Progenitor cell of endocrine pancreas (in vitro differentiated cells): ENCODE results near the gene EYS. TPM values are rescaled to one million over a fixed set of nuclear protein-coding genes. Genes with fewer than 3 reads are reported as not detected.
"Not testable (repeated sequence)": the region's sequence is repeated elsewhere in the genome, so short reads cannot be mapped to it uniquely, and the experiment has no call there.

Experiments used
- DNase-seq: peaks from one replicate; pipeline ENCODE4 v3.0.0; 2021; ENCODE audit warnings: low spot score; ENCODE audit not compliant: unreplicated experiment
- H3K27ac Mint-ChIP-seq: 2 replicates; pipeline ENCODE4 v1.8.0; 2021; ENCODE audit warnings: mild to moderate bottlenecking, moderate library complexity, mixed read lengths
- H3K27me3 Mint-ChIP-seq: 2 replicates; pipeline ENCODE4 v1.8.0; 2021; ENCODE audit warnings: mixed read lengths
- H3K36me3 Mint-ChIP-seq: 2 replicates; pipeline ENCODE4 v1.8.0; 2022; ENCODE audit warnings: mixed read lengths; ENCODE audit not compliant: insufficient read depth
- H3K4me1 Mint-ChIP-seq: 2 replicates; pipeline ENCODE4 v1.8.0; 2021; ENCODE audit warnings: low read depth, mixed read lengths
- H3K4me3 Mint-ChIP-seq: 2 replicates; pipeline ENCODE4 v1.8.0; 2021; ENCODE audit warnings: low read depth, mild to moderate bottlenecking, moderate library complexity, mixed read lengths
- H3K9me3 Mint-ChIP-seq: 2 replicates; pipeline ENCODE4 v1.8.0; 2021; ENCODE audit warnings: low read depth, mixed read lengths
- CTCF ChIP-seq: fragments of 200-600 bp; sonication (generic); IDR thresholded peaks from one replicate; pipeline ENCODE4 v1.5.0; 2021; ENCODE audit warnings: antibody characterized with exemption, mild to moderate bottlenecking; ENCODE audit not compliant: unreplicated experiment
- total RNA-seq: library from RNA; stranded (reverse); gene quantifications from 2 replicates; pipeline ENCODE4 v1.2.1, GENCODE V29; 2021

The EYS gene
- total RNA-seq, 1 donor from 2014 or later, result 0.46 TPM

- DNase-seq, result no peak
- Mint-ChIP-seq H3K4me3 (no peak overlapping the region), H3K9me3 (no peaks in the 10 kb centered on the region), H3K27me3 (no peaks in the 10 kb centered on the region), H3K4me1 (no peaks in the 10 kb centered on the region), H3K36me3 (no peaks in the 10 kb centered on the region), H3K27ac (no peak overlapping the region)
- TF ChIP-seq CTCF, result no peak
Observed at GRCh38 chr6:65610746-65611145, 96.3 kb downstream of the EYS start.

- Mint-ChIP-seq H3K36me3 (no peaks in the 10 kb centered on the region), H3K4me1 (no peaks in the 10 kb centered on the region), H3K4me3 (no peak overlapping the region), H3K27me3 (no peaks in the 10 kb centered on the region), H3K9me3 (no peaks in the 10 kb centered on the region), H3K27ac (no peak overlapping the region)
- TF ChIP-seq CTCF, result no peak
- no peak for DNase-seq
Observed at GRCh38 chr6:65595540-65595939, 111.5 kb downstream of the EYS start.

GRCh38 chr6:65570340-65570739, 136.7 kb downstream of the EYS start:
- Mint-ChIP-seq H3K9me3 (peaks cover 4% of the 10 kb centered on the region), H3K36me3 (no peaks in the 10 kb centered on the region), H3K4me1 (peaks cover 22% of the 10 kb centered on the region), H3K27me3 (no peaks in the 10 kb centered on the region), H3K4me3 (no peak overlapping the region), H3K27ac (no peak overlapping the region)
- DNase-seq, result no peak
- no peak for TF ChIP-seq CTCF

DNA sequence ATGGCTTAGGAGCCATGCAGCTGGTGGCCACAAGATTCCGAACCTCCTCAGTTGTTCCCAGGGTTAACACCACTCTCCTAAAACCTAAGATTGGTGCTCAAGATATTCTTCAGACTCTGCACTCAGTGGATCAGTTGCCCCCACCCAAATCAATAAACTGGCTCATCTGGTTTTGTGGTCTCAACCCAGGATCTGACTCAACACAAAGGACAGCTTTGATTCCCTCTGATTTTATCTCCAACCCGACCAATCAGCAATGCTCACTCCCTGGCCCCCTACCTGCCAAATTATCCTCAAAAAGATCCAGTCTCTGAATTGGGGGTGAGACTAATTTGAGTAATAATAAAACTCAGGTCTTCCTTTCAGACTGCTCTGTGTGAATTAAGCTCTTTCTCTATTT, 137.5 kb downstream of the EYS start:
- peaks cover 5% of the 10 kb centered on the region for H3K9me3 Mint-ChIP-seq
- no peak for TF ChIP-seq CTCF
- H3K27ac Mint-ChIP-seq, result no peak overlapping the region
- peaks cover 22% of the 10 kb centered on the region for H3K4me1 Mint-ChIP-seq
- H3K36me3 Mint-ChIP-seq, result no peaks in the 10 kb centered on the region
- DNase-seq, result no peak
- no peak overlapping the region for H3K4me3 Mint-ChIP-seq
- no peaks in the 10 kb centered on the region for H3K27me3 Mint-ChIP-seq

DNA sequence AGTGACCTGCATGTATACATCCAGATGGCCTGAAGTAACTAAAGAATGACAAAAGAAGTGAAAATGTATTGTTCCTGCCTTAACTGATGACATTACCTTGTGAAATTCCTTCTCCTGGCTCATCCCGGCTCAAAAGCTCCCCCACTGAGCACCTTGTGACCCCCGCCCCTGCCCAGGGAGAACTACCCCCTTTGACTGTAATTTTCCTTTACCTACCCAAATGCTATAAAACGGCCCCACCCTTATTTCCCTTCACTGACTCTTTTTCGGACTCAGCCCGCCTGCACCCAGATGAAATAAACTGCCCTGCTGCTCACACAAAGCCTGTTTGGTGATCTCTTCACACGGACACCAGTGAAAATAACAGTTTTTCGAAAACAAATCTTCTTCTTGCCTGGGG, 138.0 kb downstream of the EYS start:
- not testable (repeated sequence) for H3K36me3 Mint-ChIP-seq, H3K27me3 Mint-ChIP-seq, H3K9me3 Mint-ChIP-seq, H3K27ac Mint-ChIP-seq, DNase-seq, H3K4me3 Mint-ChIP-seq
- peaks cover 22% of the 10 kb centered on the region for H3K4me1 Mint-ChIP-seq

DNA sequence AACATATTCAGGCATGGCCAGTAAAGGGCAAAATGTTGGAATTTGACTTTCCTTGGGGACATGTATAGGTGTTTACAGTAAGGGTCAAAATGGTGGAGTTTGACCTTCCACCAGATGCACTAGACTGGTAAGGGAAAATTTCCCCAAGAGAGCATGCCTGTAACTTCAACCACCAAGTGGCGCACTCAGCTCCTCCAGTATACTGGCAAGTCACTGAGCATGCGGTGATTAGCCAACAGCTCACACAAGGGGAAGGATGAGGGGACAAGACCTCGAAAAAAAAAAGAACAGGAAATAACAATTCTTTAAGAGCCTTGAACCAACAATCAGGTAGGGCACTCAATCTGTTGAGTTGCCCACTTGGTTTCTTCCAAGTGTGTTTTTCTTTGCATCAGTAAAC, 140.9 kb downstream of the EYS start:
- no peaks in the 10 kb centered on the region for H3K27me3 Mint-ChIP-seq
- H3K27ac Mint-ChIP-seq, result no peak overlapping the region
- no peak overlapping the region for H3K4me3 Mint-ChIP-seq
- peaks cover 2% of the 10 kb centered on the region for H3K36me3 Mint-ChIP-seq
- no peak for DNase-seq
- H3K9me3 Mint-ChIP-seq, result peaks cover 12% of the 10 kb centered on the region
- no peak for TF ChIP-seq CTCF
- peaks cover 22% of the 10 kb centered on the region for H3K4me1 Mint-ChIP-seq
